ENCODE measurements around the gene OTC. TPM values are rescaled to one million over a fixed set of nuclear protein-coding genes. Genes with fewer than 3 reads are reported as not detected.

Gene OTC
- total and polyA plus RNA-seq, 2 experiments from 2014 or later: 16.2 to 37.8 TPM

- Histone ChIP-seq H2AFZ (no peak overlapping the region), H3K27me3 (no peaks in the 10 kb centered on the region), H3K27ac (no peak overlapping the region), H3K4me1 (ENCODE audit: insufficient read depth) (no peaks in the 10 kb centered on the region), H3K9me2 (replicated peaks; ENCODE audit: insufficient read depth) (no peaks in the 10 kb centered on the region), H3K79me2 (no peaks in the 10 kb centered on the region), H3K9me3 (ENCODE audit: low read depth) (no peaks in the 10 kb centered on the region), H3K4me2 (no peak overlapping the region), H4K20me1 (ENCODE audit: insufficient read depth, poor library complexity, severe bottlenecking) (no peaks in the 10 kb centered on the region), H3K36me3 (replicated peaks; ENCODE audit: insufficient read depth, low read depth) (no peaks in the 10 kb centered on the region), H3K4me3 (no peak overlapping the region)
- TF ChIP-seq CTCF (IDR thresholded peaks at IDR 0.05; ENCODE audit: poor library complexity) (peak; percentile 33), EZH2phosphoT487 (IDR thresholded peaks at IDR 0.05; ENCODE audit: low read depth, severe bottlenecking, unreplicated experiment) (no peak), EZH2 (IDR thresholded peaks at IDR 0.05; ENCODE audit: borderline replicate concordance) (no peak)
- peak; percentile 13 for DNase-seq (ENCODE audit: low spot score)
- WGBS (ENCODE audit: low lambda C conversion rate, missing lambda C conversion rate): 47% methylated on average over 1 of the region's 1 CpG
Observed at GRCh38 chrX:38375891-38376290, 23.5 kb downstream of the OTC start.

GRCh38 chrX:38376747-38377146 is 24.3 kb downstream of the OTC start:
- no peak for DNase-seq (ENCODE audit: low spot score)
- TF ChIP-seq EZH2 (IDR thresholded peaks at IDR 0.05; ENCODE audit: borderline replicate concordance) (no peak), CTCF (IDR thresholded peaks at IDR 0.05; ENCODE audit: poor library complexity) (no peak), EZH2phosphoT487 (IDR thresholded peaks at IDR 0.05; ENCODE audit: low read depth, severe bottlenecking, unreplicated experiment) (no peak)
- H2AFZ ChIP-seq: no peak overlapping the region
- H3K27ac ChIP-seq: no peak overlapping the region
- H3K4me2 ChIP-seq: no peak overlapping the region
- no peaks in the 10 kb centered on the region for H3K9me2 ChIP-seq (replicated peaks; ENCODE audit: insufficient read depth)
- no peaks in the 10 kb centered on the region for H3K79me2 ChIP-seq
- H3K36me3 ChIP-seq (replicated peaks; ENCODE audit: insufficient read depth, low read depth): no peaks in the 10 kb centered on the region
- no peaks in the 10 kb centered on the region for H3K9me3 ChIP-seq (ENCODE audit: low read depth)
- H3K27me3 ChIP-seq: no peaks in the 10 kb centered on the region
- H3K4me3 ChIP-seq: no peak overlapping the region
- H4K20me1 ChIP-seq (ENCODE audit: insufficient read depth, poor library complexity, severe bottlenecking): no peaks in the 10 kb centered on the region
- 38% methylated on average over 1 of the region's 1 CpG for WGBS (ENCODE audit: low lambda C conversion rate, missing lambda C conversion rate)
- H3K4me1 ChIP-seq (ENCODE audit: insufficient read depth): no peaks in the 10 kb centered on the region

- H3K9me2 ChIP-seq (replicated peaks; ENCODE audit: insufficient read depth): no peaks in the 10 kb centered on the region
Observed at GRCh38 chrX:38379088-38379487, 26.7 kb downstream of the OTC start.

GRCh38 chrX:38382663-38383062 is 30.3 kb downstream of the OTC start:
- no peak for DNase-seq (ENCODE audit: low spot score)
- 44% methylated on average over 1 of the region's 1 CpG for WGBS (ENCODE audit: low lambda C conversion rate, missing lambda C conversion rate)
- Histone ChIP-seq H3K79me2 (no peaks in the 10 kb centered on the region), H3K4me2 (no peak overlapping the region), H3K4me1 (ENCODE audit: insufficient read depth) (no peaks in the 10 kb centered on the region), H3K9me2 (replicated peaks; ENCODE audit: insufficient read depth) (no peaks in the 10 kb centered on the region), H4K20me1 (ENCODE audit: insufficient read depth, poor library complexity, severe bottlenecking) (no peaks in the 10 kb centered on the region), H2AFZ (no peak overlapping the region), H3K27me3 (no peaks in the 10 kb centered on the region), H3K36me3 (replicated peaks; ENCODE audit: insufficient read depth, low read depth) (no peaks in the 10 kb centered on the region), H3K27ac (no peak overlapping the region), H3K4me3 (no peak overlapping the region), H3K9me3 (ENCODE audit: low read depth) (no peaks in the 10 kb centered on the region)
- TF ChIP-seq CTCF (IDR thresholded peaks at IDR 0.05; ENCODE audit: poor library complexity): no peak
- no peak for TF ChIP-seq EZH2 (IDR thresholded peaks at IDR 0.05; ENCODE audit: borderline replicate concordance)
- no peak for TF ChIP-seq EZH2phosphoT487 (IDR thresholded peaks at IDR 0.05; ENCODE audit: low read depth, severe bottlenecking, unreplicated experiment)

More at GRCh38 chrX:38379088-38379487, 26.7 kb downstream of the OTC start:
- H3K9me3 ChIP-seq (ENCODE audit: low read depth): no peaks in the 10 kb centered on the region
- H3K79me2 ChIP-seq: no peaks in the 10 kb centered on the region
- H3K27me3 ChIP-seq: no peaks in the 10 kb centered on the region
- H3K27ac ChIP-seq: no peak overlapping the region
- H2AFZ ChIP-seq: no peak overlapping the region
- H3K4me2 ChIP-seq: no peak overlapping the region
- WGBS (ENCODE audit: low lambda C conversion rate, missing lambda C conversion rate): 82% methylated on average over 1 of the region's 1 CpG
- no peak overlapping the region for H3K4me3 ChIP-seq
- no peak for TF ChIP-seq EZH2phosphoT487 (IDR thresholded peaks at IDR 0.05; ENCODE audit: low read depth, severe bottlenecking, unreplicated experiment)
- H3K36me3 ChIP-seq (replicated peaks; ENCODE audit: insufficient read depth, low read depth): no peaks in the 10 kb centered on the region
- H3K4me1 ChIP-seq (ENCODE audit: insufficient read depth): no peaks in the 10 kb centered on the region
- DNase-seq (ENCODE audit: low spot score): no peak
- H4K20me1 ChIP-seq (ENCODE audit: insufficient read depth, poor library complexity, severe bottlenecking): no peaks in the 10 kb centered on the region

Data from hepatocyte (in vitro differentiated cells).